A549 (cell line): Measurements from ENCODE around the gene ARHGAP22. TPM values are rescaled to one million over a fixed set of nuclear protein-coding genes. Genes with fewer than 3 reads are reported as not detected.
A peak's percentile ranks its signal among the peaks of the same experiment; 100 is the strongest.

Source experiments
- ATAC-seq, 2 experiments: fragments of 200-7000 bp in 1 of 2; fragments of >200 bp in 1 of 2; cut with Nextera tagmentation in 1 of 2; cut with Tn5 transposase in 1 of 2; 3 replicates each; pipeline versions ENCODE4 v1.8.0 to v1.9.1; 2018 to 2020; ENCODE audit warnings: mild to moderate bottlenecking in 1 of 2, moderate library complexity in 1 of 2
- CTCF ChIA-PET: fragments of 300-600 bp; sonication (Branson Sonifier 250); formaldehyde crosslinking; extraction: SDS; loops from one replicate; lab custom pipeline; 2021; ENCODE audit warnings: antibody characterized with exemption, inconsistent platforms; lab: Yijun Ruan, JAX
- POLR2A ChIA-PET: fragments of 350-600 bp; formaldehyde crosslinking; extraction: SDS; loops from one replicate; lab custom pipeline; 2021; ENCODE audit warnings: antibody characterized with exemption, inconsistent platforms; lab: Yijun Ruan, JAX
- DNase-seq, 2 experiments: peaks; one replicate each; pipeline versions ENCODE4 v3.0.0 to v3.0.0-alpha.2; 2011 to 2016; ENCODE audit warnings: low read depth in 1 of 2, low spot score in 1 of 2
- FAIRE-seq: peaks from 2 replicates; lab custom pipeline; 2011; peaks lifted over from hg19 to GRCh38; lab: Jason Lieb, UNC
- H3K27ac ChIP-seq, 2 experiments: fragments of >200 bp; sonication (Bioruptor Twin); formaldehyde crosslinking; 3 replicates each; pipeline ENCODE4 v1.5.1; 2016 to 2017
- H3K4me1 ChIP-seq: fragments of >200 bp; sonication (Bioruptor Twin); formaldehyde crosslinking; 3 replicates; pipeline ENCODE4 v1.6.1; 2016
- H3K4me2 ChIP-seq: fragments of >200 bp; sonication (Bioruptor Twin); formaldehyde crosslinking; 3 replicates; pipeline ENCODE4 v1.6.1; 2016
- H3K4me3 ChIP-seq: fragments of >200 bp; sonication (Bioruptor Twin); formaldehyde crosslinking; 3 replicates; pipeline ENCODE4 v1.5.1; 2016
- H3K9me3 ChIP-seq: fragments of >200 bp; sonication (Bioruptor Twin); formaldehyde crosslinking; 3 replicates; pipeline ENCODE4 v1.6.1; 2016
- E2F6 ChIP-seq: IDR thresholded peaks from 2 replicates; pipeline ENCODE4 v1.6.1; 2012; ENCODE audit warnings: low read depth, borderline replicate concordance
- EHF ChIP-seq: fragments of 250-450 bp; sonication (Bioruptor Pico); IDR thresholded peaks from 2 replicates; pipeline ENCODE4 v1.5.0; 2020; ENCODE audit warnings: mild to moderate bottlenecking
- FOSB ChIP-seq: fragments of 250-450 bp; sonication (Bioruptor Pico); IDR thresholded peaks from 2 replicates; pipeline ENCODE4 v1.5.0; 2020; ENCODE audit warnings: mild to moderate bottlenecking, moderate library complexity
- GATA3 ChIP-seq: IDR thresholded peaks from 2 replicates; pipeline ENCODE4 v1.6.1; 2012; ENCODE audit warnings: borderline replicate concordance
- MAX ChIP-seq: IDR thresholded peaks from 2 replicates; pipeline ENCODE4 v1.6.1; 2012
- RAD21 ChIP-seq, 2 experiments: fragments of >200 bp in 1 of 2; sonication (Bioruptor Twin) in 1 of 2; formaldehyde crosslinking in 1 of 2; IDR thresholded peaks in 1 of 2; conservative IDR thresholded peaks in 1 of 2; 2 replicates in 1 of 2; 3 replicates in 1 of 2; pipeline ENCODE4 v1.6.1; 2012 to 2018; ENCODE audit warnings: inconsistent platforms in 1 of 2
- REST ChIP-seq: fragments of 200-600 bp; sonication (generic); IDR thresholded peaks from 2 replicates; pipeline ENCODE4 v1.6.1; 2016; ENCODE audit warnings: antibody characterized with exemption, mild to moderate bottlenecking, moderate library complexity
- SMC3 ChIP-seq: fragments of >200 bp; sonication (Bioruptor Twin); formaldehyde crosslinking; IDR thresholded peaks from 3 replicates; pipeline ENCODE4 v1.6.1; 2018; ENCODE audit warnings: inconsistent platforms
- TFCP2L1 ChIP-seq: fragments of 250-450 bp; sonication (Bioruptor Pico); IDR thresholded peaks from 2 replicates; pipeline ENCODE4 v1.5.0; 2021; ENCODE audit warnings: mild to moderate bottlenecking
- WGBS: methylation state at CpG from one replicate; pipeline ENCODE4 v1.1.6; 2017; ENCODE audit errors: missing lambda C conversion rate; 5-methylcytosine and 5-hydroxymethylcytosine counted together
- polyA plus RNA-seq, 4 experiments: library from polyadenylated mRNA; depleted of rRNA in 3 of 4; stranded (reverse); fragments of >200 nt; fragmentation: RNase III in 1 of 4; extraction: RNeasy Plus Mini Kit Qiagen cat#74134 plus additional on column Dnase treatment in 1 of 4; gene quantifications; 2 replicates in 3 of 4; 3 replicates in 1 of 4; pipeline ENCODE4 v1.2.3, GENCODE V29; 2011 to 2017
- TF ChIP-seq, protein P1 (sequence below): fragments of >200 bp; sonication (Bioruptor Twin); formaldehyde crosslinking; IDR thresholded peaks from 3 replicates; pipeline ENCODE4 v1.5.1; 2016

The ARHGAP22 gene
- polyA plus RNA-seq, 2 of the 4 experiments (the other 2 are of a cell fraction) = 1.9 to 3.2 TPM

GRCh38 chr10:48523820-48524758 lies 80.8 kb downstream of the ARHGAP22 start:
- 34% methylated on average over 7 of the region's 93 CpGs for WGBS
- Histone ChIP-seq H3K4me3 (peak overlapping the region; percentile 50), H3K4me1 (0 out of 3 replicates have a peak, but pooled peaks cover 3% of the 10 kb centered on the region), H3K9me3 (no peaks in the 10 kb centered on the region), H3K4me2 (peak overlapping the region; percentile 91), H3K27ac (peak overlapping the region; percentile 48 to 80; a peak in 5 of 6 replicates)
- peak; percentile 56; the same call in 1 of the 2 replicates for TF ChIP-seq MAX
- no peak for TF ChIP-seq TFCP2L1 (CRISPR knock-in tag)
- TF ChIP-seq, protein P1, sequence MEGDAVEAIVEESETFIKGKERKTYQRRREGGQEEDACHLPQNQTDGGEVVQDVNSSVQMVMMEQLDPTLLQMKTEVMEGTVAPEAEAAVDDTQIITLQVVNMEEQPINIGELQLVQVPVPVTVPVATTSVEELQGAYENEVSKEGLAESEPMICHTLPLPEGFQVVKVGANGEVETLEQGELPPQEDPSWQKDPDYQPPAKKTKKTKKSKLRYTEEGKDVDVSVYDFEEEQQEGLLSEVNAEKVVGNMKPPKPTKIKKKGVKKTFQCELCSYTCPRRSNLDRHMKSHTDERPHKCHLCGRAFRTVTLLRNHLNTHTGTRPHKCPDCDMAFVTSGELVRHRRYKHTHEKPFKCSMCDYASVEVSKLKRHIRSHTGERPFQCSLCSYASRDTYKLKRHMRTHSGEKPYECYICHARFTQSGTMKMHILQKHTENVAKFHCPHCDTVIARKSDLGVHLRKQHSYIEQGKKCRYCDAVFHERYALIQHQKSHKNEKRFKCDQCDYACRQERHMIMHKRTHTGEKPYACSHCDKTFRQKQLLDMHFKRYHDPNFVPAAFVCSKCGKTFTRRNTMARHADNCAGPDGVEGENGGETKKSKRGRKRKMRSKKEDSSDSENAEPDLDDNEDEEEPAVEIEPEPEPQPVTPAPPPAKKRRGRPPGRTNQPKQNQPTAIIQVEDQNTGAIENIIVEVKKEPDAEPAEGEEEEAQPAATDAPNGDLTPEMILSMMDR = peak; percentile 72
- 0 out of 2 replicates have a peak, but pooled peaks have one; percentile 14 for TF ChIP-seq E2F6
- no peak for TF ChIP-seq FOSB
- peak in 1 of 2 experiments; percentile 29; a peak in 1 of 5 replicates for TF ChIP-seq RAD21 (conservative IDR thresholded peaks at IDR 0.05 in 1 of 2, IDR thresholded peaks at IDR 0.05 in 1 of 2)
- peak; percentile 44; the same call in 2 of the 3 replicates for TF ChIP-seq SMC3
- no peak for TF ChIP-seq GATA3
- TF ChIP-seq EHF (CRISPR knock-in tag) = no peak
- CTCF ChIA-PET = interaction anchor here (0.5 to 3.4 kb wide), 34 partner anchors 9 to 184 kb away, joined by 3 to 26 read pairs (median 4); partner anchors contain the start of gene ARHGAP22
- DNase-seq (peak; percentile 29 to 43), ATAC-seq (peak; percentile 75 to 87), FAIRE-seq (no peak)
- POLR2A ChIA-PET = no interaction called here

- DNase-seq (peak; percentile 16 to 50), FAIRE-seq (no peak), ATAC-seq (peak; percentile 33 to 73)
- POLR2A ChIA-PET = no interaction called here
- Histone ChIP-seq H3K4me3 (peak overlapping the region; percentile 50), H3K9me3 (no peaks in the 10 kb centered on the region)
- WGBS = 44% methylated on average over 7 of the region's 47 CpGs
- peak; percentile 7; the same call in 1 of the 2 replicates for TF ChIP-seq E2F6
- no peak for TF ChIP-seq REST
- TF ChIP-seq, all 56 proteins: peak for 1
- Histone ChIP-seq H3K4me2 (peak overlapping the region; percentile 91), H3K4me1 (0 out of 3 replicates have a peak, but pooled peaks cover 3% of the 10 kb centered on the region), H3K27ac (peak overlapping the region; percentile 48 to 80; a peak in 5 of 6 replicates)
- CTCF ChIA-PET = interaction anchor here (0.5 to 3.4 kb wide), 20 partner anchors 10 to 164 kb away, joined by 3 to 26 read pairs (median 4); no protein-coding TSS in a partner anchor
These were observed 81.6 kb downstream of the ARHGAP22 start for GRCh38 chr10:48523212-48523819.
